Body of pancreas (tissue), 4 donors: ENCODE data around the gene WWOX.

ENCODE experiments used
- POLR2A ChIP-seq, 3 donors: fragments of 450-650 bp; IDR thresholded peaks; one replicate each; pipeline ENCODE4 v1.6.1; 2016; ENCODE audit warnings: antibody characterized with exemption in 3 of 3, mild to moderate bottlenecking in 2 of 3
- TF ChIP-seq, protein P1 (sequence below), 7 experiments: fragments of 450-650 bp in 4 of 7; fragments of 200-600 bp in 3 of 7; sonication (generic) in 3 of 7; IDR thresholded peaks; one replicate each; pipeline ENCODE4 v1.5.1; 2016 to 2019; ENCODE audit warnings: antibody characterized with exemption in 7 of 7

DNA sequence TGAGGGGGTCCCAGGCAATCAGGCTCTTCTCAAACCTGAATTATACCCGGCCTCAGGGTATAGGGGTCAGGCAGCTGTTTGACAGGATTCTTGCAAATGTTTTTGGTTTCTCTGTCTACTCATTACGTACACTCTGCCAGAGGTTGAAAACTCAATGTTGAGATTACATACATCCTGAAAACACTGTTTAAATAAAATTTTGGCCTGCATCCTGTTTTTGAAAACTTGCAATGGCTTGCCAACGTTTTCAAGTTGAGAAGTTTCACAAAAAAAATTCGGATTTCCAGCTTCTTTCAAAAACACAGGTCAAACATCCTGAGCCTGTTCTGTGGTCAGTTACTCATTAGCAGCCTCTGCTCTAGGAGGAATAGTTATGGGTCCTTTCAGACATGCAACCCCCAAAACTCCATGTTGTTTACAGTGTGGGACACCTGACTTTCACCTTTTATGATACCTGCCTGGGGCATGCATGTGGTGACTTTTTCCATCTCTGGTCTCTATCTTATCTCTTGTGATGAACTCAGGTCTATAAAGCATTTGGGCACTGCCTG, 577.8 kb downstream of the WWOX start:
- TF ChIP-seq, protein P1, sequence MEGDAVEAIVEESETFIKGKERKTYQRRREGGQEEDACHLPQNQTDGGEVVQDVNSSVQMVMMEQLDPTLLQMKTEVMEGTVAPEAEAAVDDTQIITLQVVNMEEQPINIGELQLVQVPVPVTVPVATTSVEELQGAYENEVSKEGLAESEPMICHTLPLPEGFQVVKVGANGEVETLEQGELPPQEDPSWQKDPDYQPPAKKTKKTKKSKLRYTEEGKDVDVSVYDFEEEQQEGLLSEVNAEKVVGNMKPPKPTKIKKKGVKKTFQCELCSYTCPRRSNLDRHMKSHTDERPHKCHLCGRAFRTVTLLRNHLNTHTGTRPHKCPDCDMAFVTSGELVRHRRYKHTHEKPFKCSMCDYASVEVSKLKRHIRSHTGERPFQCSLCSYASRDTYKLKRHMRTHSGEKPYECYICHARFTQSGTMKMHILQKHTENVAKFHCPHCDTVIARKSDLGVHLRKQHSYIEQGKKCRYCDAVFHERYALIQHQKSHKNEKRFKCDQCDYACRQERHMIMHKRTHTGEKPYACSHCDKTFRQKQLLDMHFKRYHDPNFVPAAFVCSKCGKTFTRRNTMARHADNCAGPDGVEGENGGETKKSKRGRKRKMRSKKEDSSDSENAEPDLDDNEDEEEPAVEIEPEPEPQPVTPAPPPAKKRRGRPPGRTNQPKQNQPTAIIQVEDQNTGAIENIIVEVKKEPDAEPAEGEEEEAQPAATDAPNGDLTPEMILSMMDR (IDR thresholded peaks at IDR 0.05): no peak
- no peak for TF ChIP-seq POLR2A (IDR thresholded peaks at IDR 0.05)
